Psoas muscle (tissue), 8 donors: ENCODE results near the gene KRTAP5-11. TPM values are rescaled to one million over a fixed set of nuclear protein-coding genes. Genes with fewer than 3 reads are reported as not detected.
A peak's percentile ranks its signal among the peaks of the same experiment; 100 is the strongest.
"Not testable (repeated sequence)": the region's sequence is repeated elsewhere in the genome, so short reads cannot be mapped to it uniquely, and the experiment has no call there.

ENCODE experiments used
- ATAC-seq, 4 donors: fragments of 200-7000 bp; cut with Tn5 transposase; one replicate each; pipeline ENCODE4 v1.9.1; 2020; ENCODE audit warnings: moderate library complexity in 3 of 4, mild to moderate bottlenecking in 2 of 4
- DNase-seq, 2 donors: peaks; one replicate each; pipeline ENCODE4 v3.0.0-alpha.2; 2020
- H3K27ac ChIP-seq: fragments of 200-600 bp; one replicate; pipeline ENCODE4 v1.8.0; 2022
- H3K27me3 ChIP-seq, 3 donors: fragments of 200-600 bp in 1 of 3; one replicate each; pipeline versions ENCODE4 v1.6.1 to v1.8.0; 2013 to 2022; ENCODE audit warnings: low read length in 2 of 3, mild to moderate bottlenecking in 2 of 3, moderate library complexity in 1 of 3; ENCODE audit not compliant: insufficient read depth in 3 of 3
- H3K36me3 ChIP-seq, 2 donors: fragments of 200-600 bp in 1 of 2; one replicate each; pipeline versions ENCODE4 v1.6.1 to v1.8.0; 2013 to 2022; ENCODE audit warnings: low read depth in 1 of 2, mild to moderate bottlenecking in 1 of 2, moderate library complexity in 1 of 2; ENCODE audit not compliant: insufficient read depth in 1 of 2
- H3K4me1 ChIP-seq: fragments of 200-600 bp; one replicate; pipeline ENCODE4 v1.8.0; 2022
- H3K4me3 ChIP-seq: fragments of 200-600 bp; one replicate; pipeline ENCODE4 v1.8.0; 2022; ENCODE audit warnings: mild to moderate bottlenecking
- H3K9me3 ChIP-seq: fragments of 200-600 bp; one replicate; pipeline ENCODE4 v1.8.0; 2022
- CTCF ChIP-seq: fragments of 200-600 bp; IDR thresholded peaks from one replicate; pipeline ENCODE4 v1.8.0; 2022; ENCODE audit warnings: antibody characterized with exemption
- WGBS, 3 donors: extraction: QIAGEN DNeasy Blood & Tissue Kit; methylation state at CpG; one replicate each; pipeline versions ENCODE4 v1.1.6 to v1.1.7; 2013; 5-methylcytosine and 5-hydroxymethylcytosine counted together
- intact Hi-C, 2 donors: fragments of 100-400 bp; cut with DNase I; formaldehyde crosslinking; loops; one replicate each; pipeline versions ENCODE4 v1.11.0 to v1.14.2; 2022
- polyA plus RNA-seq, 3 donors: library from polyadenylated mRNA; stranded (reverse); fragments of 200-250 nt; gene quantifications; one replicate each; pipeline ENCODE4 v1.2.3, GENCODE V29; 2013
- total RNA-seq, 4 donors: library from RNA; stranded (reverse); fragmentation: NEBNext Ultra II Directional in 2 of 4; extraction: Animal tissue kit (Norgen Biotek cat#: 25700) in 2 of 4; gene quantifications; one replicate each; pipeline versions ENCODE4 v1.2.1 to v1.2.4, GENCODE V29; 2021 to 2023
- donor health status: healthy with polysubstance abuse.
- donor health status: DM: no; HTN: no; CAD: no; lungs with moderate emphysema.
- donor health status: Bipolar disorder and iron deficiency.
- donor health status: healthy.
- donor health status: DM: yes; HTN: yes; CAD: no.
- donor health status: DM: no; HTN: no; CAD: no.
- donor health status: DM: no; HTN: no; CAD: no.
- donor health status: DM: yes; HTN: yes; CAD: no.

KRTAP5-11 gene
- total and polyA plus RNA-seq, 7 donors, result not detected

- H3K4me1 ChIP-seq, ATAC-seq, H3K4me3 ChIP-seq, H3K36me3 ChIP-seq, intact Hi-C loops, H3K9me3 ChIP-seq, DNase-seq, H3K27ac ChIP-seq: not testable (repeated sequence)
- H3K27me3 ChIP-seq, result peaks cover 0 to 48% (median 7%) of the 10 kb centered on the region in 3 donors
- WGBS, 3 donors, result 11 to 21% (median 19%) methylated on average over 9 to 15 of the region's 21 CpGs
These were observed 25.6 kb upstream of the KRTAP5-11 start for GRCh38 chr11:71608272-71608671.

- H3K4me1 ChIP-seq, H3K27ac ChIP-seq, H3K36me3 ChIP-seq, H3K9me3 ChIP-seq, DNase-seq, intact Hi-C loops, ATAC-seq, H3K4me3 ChIP-seq: not testable (repeated sequence)
- peaks cover 0 to 53% (median 8%) of the 10 kb centered on the region in 3 donors for H3K27me3 ChIP-seq
- WGBS, 3 donors, result 2 to 3% (median 3%) methylated on average over 45 to 52 of the region's 59 CpGs
These were observed 25.0 kb upstream of the KRTAP5-11 start for GRCh38 chr11:71607520-71608216.

GRCh38 chr11:71606853-71607519 lies 24.3 kb upstream of the KRTAP5-11 start:
- H3K36me3 ChIP-seq, H3K4me1 ChIP-seq, H3K27ac ChIP-seq, ATAC-seq, intact Hi-C loops, H3K9me3 ChIP-seq, H3K4me3 ChIP-seq, DNase-seq: not testable (repeated sequence)
- WGBS, 3 donors, result 8 to 13% (median 12%) methylated on average over 33 to 48 of the region's 48 CpGs
- H3K27me3 ChIP-seq, result peaks cover 0 to 52% (median 8%) of the 10 kb centered on the region in 3 donors

- ATAC-seq, H3K36me3 ChIP-seq, H3K4me1 ChIP-seq, H3K27ac ChIP-seq, intact Hi-C loops, H3K4me3 ChIP-seq, H3K9me3 ChIP-seq, DNase-seq: not testable (repeated sequence)
- peaks cover 0 to 44% (median 11%) of the 10 kb centered on the region in 3 donors for H3K27me3 ChIP-seq
- 19 to 26% (median 19%) methylated on average over 10 to 14 of the region's 17 CpGs for WGBS, 3 donors
- TF ChIP-seq CTCF, result peak; percentile 16
These were observed 22.3 kb upstream of the KRTAP5-11 start for GRCh38 chr11:71604798-71605488.

- H3K9me3 ChIP-seq, H3K27ac ChIP-seq, H3K4me3 ChIP-seq, H3K4me1 ChIP-seq, ATAC-seq, DNase-seq, intact Hi-C loops, H3K36me3 ChIP-seq: not testable (repeated sequence)
- H3K27me3 ChIP-seq, result peaks cover 0 to 38% (median 11%) of the 10 kb centered on the region in 3 donors
- WGBS, 3 donors, result 71 to 81% (median 73%) methylated on average over 10 to 11 of the region's 11 CpGs
These were observed 20.5 kb upstream of the KRTAP5-11 start for GRCh38 chr11:71603221-71603620.

- H3K4me3 ChIP-seq, H3K36me3 ChIP-seq, ATAC-seq, DNase-seq, intact Hi-C loops, H3K27ac ChIP-seq, H3K4me1 ChIP-seq, H3K9me3 ChIP-seq, H3K27me3 ChIP-seq: not testable (repeated sequence)
- WGBS, 3 donors, result 77 to 86% (median 79%) methylated on average over 7 to 8 of the region's 8 CpGs
These were observed 6.9 kb upstream of the KRTAP5-11 start for GRCh38 chr11:71589546-71589920.

- H3K27ac ChIP-seq, DNase-seq, H3K27me3 ChIP-seq, H3K4me3 ChIP-seq, ATAC-seq, intact Hi-C loops, H3K36me3 ChIP-seq, H3K9me3 ChIP-seq, H3K4me1 ChIP-seq: not testable (repeated sequence)
- 67 to 69% (median 67%) methylated on average over 10 to 11 of the region's 11 CpGs for WGBS, 3 donors
These were observed 6.3 kb upstream of the KRTAP5-11 start for GRCh38 chr11:71588822-71589545.

- H3K9me3 ChIP-seq, H3K4me1 ChIP-seq, H3K4me3 ChIP-seq, intact Hi-C loops, DNase-seq, H3K27ac ChIP-seq, H3K36me3 ChIP-seq, H3K27me3 ChIP-seq, ATAC-seq: not testable (repeated sequence)
- WGBS, 3 donors, result 49 to 65% (median 62%) methylated on average over 4 of the region's 4 CpGs
These were observed 5.6 kb upstream of the KRTAP5-11 start for GRCh38 chr11:71588314-71588713.

GRCh38 chr11:71585673-71586072 lies 3.0 kb upstream of the KRTAP5-11 start:
- ATAC-seq, DNase-seq, H3K4me3 ChIP-seq, intact Hi-C loops, H3K4me1 ChIP-seq, H3K27ac ChIP-seq, H3K27me3 ChIP-seq, H3K9me3 ChIP-seq, H3K36me3 ChIP-seq: not testable (repeated sequence)
- 80 to 92% (median 89%) methylated on average over 5 of the region's 5 CpGs for WGBS, 3 donors
